OCI-LY7 (cell line): ENCODE measurements around the gene ROBO1.

Source experiments
- EZH2phosphoT487 ChIP-seq: fragments of 200-600 bp; sonication (generic); IDR thresholded peaks from 2 replicates; pipeline ENCODE4 v1.6.1; 2018; ENCODE audit warnings: low read depth, borderline replicate concordance, mild to moderate bottlenecking, mixed run types, antibody characterized with exemption, low read length, moderate library complexity, mixed read lengths
- TF ChIP-seq, protein P1 (sequence below): fragments of 200-600 bp; sonication (generic); conservative IDR thresholded peaks from 2 replicates; pipeline ENCODE4 v1.5.1; 2014; ENCODE audit warnings: mild to moderate bottlenecking, antibody characterized with exemption, low read length, moderate library complexity, mixed read lengths

DNA sequence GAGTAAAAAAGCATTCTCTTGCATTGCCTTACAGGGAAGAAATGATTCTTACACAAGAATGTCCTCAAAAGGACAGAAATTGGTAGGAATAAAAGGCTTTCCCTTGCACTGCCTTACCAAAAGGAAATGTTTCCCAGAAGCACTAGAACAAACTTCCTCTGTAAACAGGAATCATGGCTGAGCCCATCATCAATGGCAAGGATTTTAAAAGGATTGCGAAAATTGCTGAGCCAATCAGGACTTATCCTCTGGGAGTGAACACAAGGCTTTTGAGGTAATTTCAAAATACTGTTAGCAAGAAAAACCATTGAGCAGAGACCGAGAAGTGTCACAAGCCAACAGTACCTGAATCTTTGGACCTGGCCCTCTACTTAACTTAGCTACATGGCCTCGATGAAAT is 897.3 kb downstream of the ROBO1 start:
- TF ChIP-seq, protein P1, sequence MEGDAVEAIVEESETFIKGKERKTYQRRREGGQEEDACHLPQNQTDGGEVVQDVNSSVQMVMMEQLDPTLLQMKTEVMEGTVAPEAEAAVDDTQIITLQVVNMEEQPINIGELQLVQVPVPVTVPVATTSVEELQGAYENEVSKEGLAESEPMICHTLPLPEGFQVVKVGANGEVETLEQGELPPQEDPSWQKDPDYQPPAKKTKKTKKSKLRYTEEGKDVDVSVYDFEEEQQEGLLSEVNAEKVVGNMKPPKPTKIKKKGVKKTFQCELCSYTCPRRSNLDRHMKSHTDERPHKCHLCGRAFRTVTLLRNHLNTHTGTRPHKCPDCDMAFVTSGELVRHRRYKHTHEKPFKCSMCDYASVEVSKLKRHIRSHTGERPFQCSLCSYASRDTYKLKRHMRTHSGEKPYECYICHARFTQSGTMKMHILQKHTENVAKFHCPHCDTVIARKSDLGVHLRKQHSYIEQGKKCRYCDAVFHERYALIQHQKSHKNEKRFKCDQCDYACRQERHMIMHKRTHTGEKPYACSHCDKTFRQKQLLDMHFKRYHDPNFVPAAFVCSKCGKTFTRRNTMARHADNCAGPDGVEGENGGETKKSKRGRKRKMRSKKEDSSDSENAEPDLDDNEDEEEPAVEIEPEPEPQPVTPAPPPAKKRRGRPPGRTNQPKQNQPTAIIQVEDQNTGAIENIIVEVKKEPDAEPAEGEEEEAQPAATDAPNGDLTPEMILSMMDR, result no peak
- TF ChIP-seq EZH2phosphoT487, result no peak
